Measurements from ENCODE around the gene GLT6D1.

Gene GLT6D1

DNA sequence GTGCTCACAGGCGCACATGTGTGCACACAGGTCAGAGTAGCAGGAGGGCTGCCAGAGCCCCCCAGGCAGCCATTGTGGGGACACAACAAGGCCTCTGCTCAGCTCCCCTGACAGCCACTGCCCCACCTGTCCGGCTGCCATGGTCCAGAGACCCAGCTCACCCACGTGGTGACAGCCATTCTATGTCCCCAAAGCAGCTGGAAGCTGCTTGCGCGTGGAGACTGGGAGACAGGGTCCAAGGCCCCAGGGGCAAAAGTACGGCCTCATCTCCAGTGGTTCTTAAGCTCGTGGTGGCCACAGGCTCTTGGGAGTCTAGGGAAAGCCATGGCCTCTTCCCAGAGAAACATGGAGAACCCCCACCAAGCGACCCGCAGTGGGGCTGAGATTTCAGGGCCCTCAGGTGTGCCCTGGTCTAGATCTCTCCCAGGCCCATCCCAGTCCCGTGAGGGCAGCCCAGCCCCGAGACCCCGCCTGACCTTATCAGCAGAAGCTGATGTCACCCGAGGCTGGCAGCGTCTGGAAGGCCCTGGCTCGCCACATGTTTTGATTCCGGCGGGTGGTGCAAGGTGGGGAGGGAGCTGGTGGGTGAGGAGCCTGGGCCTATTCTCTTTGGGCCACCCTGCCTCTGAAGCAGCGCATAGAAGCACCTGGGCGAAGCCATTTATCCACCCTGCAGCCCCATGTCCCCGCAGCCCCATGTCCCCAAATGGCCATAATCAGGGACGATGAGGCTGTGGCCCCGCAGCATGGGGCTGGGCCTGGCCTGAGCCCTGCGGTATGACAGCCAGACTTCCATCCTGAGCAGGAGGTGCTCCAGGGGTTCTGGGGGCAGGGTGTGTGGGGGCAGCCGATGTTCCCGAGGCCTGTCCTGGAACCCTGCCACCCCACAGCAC is 31.7 kb downstream of the GLT6D1 start:
- no peak for DNase-seq (ENCODE audit: low read depth in 1 of 2, low spot score in 1 of 2)
- in situ Hi-C loops (cut with HindIII; ENCODE audit: low pct_unique_long_range_greater_than_20kb, low sequenced_read_pairs): no loop called here
- TF ChIP-seq JUND (IDR thresholded peaks at IDR 0.05; ENCODE audit: low read depth): no peak

DNA sequence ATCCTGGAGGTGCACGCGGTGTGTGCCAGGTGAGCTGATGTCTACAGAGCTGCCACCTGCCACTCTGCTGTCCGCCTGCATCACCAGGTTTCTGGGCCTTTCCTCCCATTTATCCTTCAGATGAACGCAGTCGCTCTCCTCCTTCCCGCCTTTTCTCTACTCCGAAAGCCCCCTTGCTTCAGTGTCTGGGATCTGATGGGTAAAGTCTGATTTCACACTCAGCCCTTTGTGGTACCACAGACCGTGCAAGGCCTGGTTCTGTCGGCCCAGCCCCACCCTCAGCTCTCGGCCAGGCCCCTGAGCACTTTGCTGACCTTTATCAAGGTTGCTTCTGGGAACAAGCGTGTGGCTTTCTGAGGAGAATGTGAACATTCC is 32.5 kb downstream of the GLT6D1 start:
- DNase-seq (ENCODE audit: low read depth in 1 of 2, low spot score in 1 of 2): no peak
- in situ Hi-C loops (cut with HindIII; ENCODE audit: low pct_unique_long_range_greater_than_20kb, low sequenced_read_pairs): no loop called here
- TF ChIP-seq JUND (IDR thresholded peaks at IDR 0.05; ENCODE audit: low read depth): no peak

DNA sequence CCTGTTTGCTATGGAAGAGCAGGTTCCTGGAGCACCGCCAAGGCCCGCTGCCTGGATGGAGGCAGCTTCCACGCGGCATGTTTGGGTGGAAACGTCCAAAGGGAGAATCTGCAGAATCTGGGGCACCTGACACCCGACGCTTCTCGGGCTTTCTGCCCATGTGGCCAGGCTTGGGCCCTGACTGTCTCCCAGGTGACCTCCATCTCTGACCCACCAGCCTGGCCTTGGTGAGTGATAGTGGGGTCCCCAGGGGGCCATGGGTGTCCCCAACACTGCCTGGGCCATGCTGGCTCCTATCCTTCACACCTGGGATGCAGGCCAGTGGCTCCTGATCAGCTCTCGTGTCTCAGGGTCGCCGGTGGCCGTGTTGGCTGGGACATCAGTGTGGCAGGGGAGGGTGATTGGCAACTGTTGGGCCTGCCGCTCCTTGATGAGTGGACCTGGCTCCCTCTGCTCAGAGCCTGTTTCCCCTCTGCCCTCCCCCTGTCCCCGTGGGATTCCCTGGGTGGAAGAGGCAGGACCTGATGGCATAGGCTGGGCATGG is 34.0 kb downstream of the GLT6D1 start:
- TF ChIP-seq JUND (IDR thresholded peaks at IDR 0.05; ENCODE audit: low read depth): no peak
- in situ Hi-C loops (cut with HindIII; ENCODE audit: low pct_unique_long_range_greater_than_20kb, low sequenced_read_pairs): no loop called here
- no peak for DNase-seq (ENCODE audit: low read depth in 1 of 2, low spot score in 1 of 2)

DNA sequence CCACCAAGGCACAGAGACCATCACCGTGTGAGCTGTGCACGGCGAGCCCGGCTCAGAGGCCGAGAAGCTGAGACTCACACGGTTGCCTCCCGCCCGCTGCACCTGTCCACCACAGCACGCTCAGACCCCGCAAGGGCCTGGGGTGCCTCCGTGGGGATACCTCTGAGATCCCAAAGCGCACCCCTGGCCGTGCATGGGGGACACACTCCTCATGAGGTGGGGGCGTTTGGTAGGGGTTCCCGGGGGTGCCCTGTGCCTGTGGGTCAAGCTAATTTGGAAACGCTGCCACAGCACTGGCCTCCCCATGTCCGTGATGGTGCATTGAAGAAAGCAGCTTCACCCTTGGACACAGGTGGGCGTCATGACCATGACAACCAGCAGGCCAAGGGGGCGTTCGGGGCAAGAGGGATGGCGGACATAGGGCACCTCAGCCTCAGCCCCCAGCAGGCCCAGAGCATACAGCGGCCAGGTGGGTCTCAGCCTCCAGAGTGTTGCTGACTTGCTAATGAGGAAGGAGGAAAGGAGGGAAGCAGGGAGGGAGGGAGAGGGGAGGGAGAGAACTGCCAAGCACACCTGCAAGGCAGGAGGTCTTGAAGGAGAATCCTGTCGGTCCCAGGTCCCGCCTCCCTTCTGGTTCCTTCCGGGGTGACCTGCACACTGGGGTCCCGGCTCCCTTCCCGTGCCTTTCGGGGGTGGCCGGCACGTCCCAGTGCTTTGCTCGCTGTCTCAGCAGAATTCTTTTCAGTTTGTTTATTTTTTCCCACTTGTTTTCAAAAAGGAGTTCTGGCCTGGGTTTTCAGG is 34.7 kb downstream of the GLT6D1 start:
- no peak for TF ChIP-seq JUND (IDR thresholded peaks at IDR 0.05; ENCODE audit: low read depth)
- DNase-seq (ENCODE audit: low read depth in 1 of 2, low spot score in 1 of 2): no peak
- in situ Hi-C loops (cut with HindIII; ENCODE audit: low pct_unique_long_range_greater_than_20kb, low sequenced_read_pairs): no loop called here

DNA sequence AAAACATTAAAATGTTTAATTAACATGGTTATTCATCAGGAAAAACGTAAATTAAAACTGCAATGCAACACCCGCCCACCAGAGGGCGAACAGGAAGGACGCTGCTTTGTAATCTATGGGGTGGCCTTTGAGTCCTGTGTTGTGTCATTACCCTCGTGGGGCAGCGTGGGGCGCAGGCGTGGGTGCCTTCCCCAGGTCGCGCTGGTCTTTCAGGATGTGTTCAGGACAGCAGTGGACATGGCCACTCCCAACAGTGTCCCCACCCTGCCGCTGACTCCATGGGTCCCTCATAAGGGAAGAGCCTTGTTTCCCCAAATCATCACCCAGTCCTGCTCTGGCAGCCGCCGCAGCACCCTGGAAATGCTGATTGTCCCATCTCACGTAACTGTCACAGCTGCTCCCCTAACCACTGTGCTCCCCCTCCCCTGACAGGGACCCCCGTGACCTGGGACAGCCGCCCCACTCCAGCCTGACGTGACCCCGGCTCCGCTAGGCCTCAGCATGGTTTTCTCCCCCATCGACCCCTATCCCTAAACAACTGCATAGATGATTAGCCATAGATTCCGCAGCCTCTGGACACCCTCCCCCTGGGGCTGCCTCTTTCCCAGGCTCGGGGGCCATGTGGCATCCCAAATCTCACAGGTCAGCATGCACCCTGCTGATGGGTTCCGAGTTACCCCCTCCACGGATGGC is 36.4 kb downstream of the GLT6D1 start:
- TF ChIP-seq JUND (IDR thresholded peaks at IDR 0.05; ENCODE audit: low read depth): no peak
- DNase-seq (ENCODE audit: low read depth in 1 of 2, low spot score in 1 of 2): peak; percentile 67 to 70
- in situ Hi-C loops (cut with HindIII; ENCODE audit: low pct_unique_long_range_greater_than_20kb, low sequenced_read_pairs): no loop called here

DNA sequence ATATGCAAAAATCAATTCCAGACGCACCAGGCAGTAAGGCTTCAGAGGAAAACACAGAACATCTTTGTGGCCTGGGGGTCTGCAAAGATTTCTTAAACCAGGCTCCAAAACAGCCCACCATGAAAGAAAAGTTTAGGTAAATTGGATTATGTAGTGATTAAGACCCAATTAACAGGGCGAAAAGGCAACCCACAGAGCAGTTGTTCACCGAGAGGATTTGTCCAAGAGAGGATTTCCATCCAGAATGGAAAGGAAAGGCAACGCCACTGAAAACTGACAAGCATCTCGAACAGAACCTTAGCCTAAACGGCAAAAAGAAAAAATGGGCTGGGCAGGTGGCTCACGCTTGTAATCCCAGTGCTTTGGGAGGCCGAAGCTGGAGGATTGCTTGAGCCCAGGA is 37.4 kb downstream of the GLT6D1 start:
- in situ Hi-C loops (cut with HindIII; ENCODE audit: low pct_unique_long_range_greater_than_20kb, low sequenced_read_pairs): no loop called here
- no peak for TF ChIP-seq JUND (IDR thresholded peaks at IDR 0.05; ENCODE audit: low read depth)
- no peak for DNase-seq (ENCODE audit: low read depth in 1 of 2, low spot score in 1 of 2)

DNA sequence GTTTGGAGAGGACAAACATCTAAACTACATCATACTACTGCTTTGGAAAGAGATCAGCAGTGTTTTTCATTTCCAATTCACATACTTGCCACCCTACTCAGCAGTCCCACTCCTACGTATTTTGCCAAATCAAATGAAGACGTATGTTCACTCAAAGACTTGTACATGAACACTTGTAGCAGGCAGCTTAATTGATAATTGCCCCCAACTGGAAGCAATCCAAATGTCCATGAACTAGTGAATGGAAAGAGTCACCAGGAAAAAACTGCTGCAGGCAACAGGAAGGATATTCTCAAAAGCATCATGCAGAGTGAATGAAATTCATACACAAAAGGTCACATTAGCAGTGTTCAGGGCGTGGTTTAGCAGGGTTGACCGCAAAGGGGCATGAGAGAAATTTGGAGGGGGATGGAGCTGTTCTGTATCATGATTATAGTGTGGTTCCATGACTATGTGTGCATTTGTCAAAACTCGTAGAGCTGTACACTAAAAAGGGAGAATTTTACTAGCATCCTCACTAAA is 39.0 kb downstream of the GLT6D1 start:
- TF ChIP-seq JUND (IDR thresholded peaks at IDR 0.05; ENCODE audit: low read depth): no peak
- no peak for DNase-seq (ENCODE audit: low read depth in 1 of 2, low spot score in 1 of 2)
- in situ Hi-C loops (cut with HindIII; ENCODE audit: low pct_unique_long_range_greater_than_20kb, low sequenced_read_pairs): no loop called here

DNA sequence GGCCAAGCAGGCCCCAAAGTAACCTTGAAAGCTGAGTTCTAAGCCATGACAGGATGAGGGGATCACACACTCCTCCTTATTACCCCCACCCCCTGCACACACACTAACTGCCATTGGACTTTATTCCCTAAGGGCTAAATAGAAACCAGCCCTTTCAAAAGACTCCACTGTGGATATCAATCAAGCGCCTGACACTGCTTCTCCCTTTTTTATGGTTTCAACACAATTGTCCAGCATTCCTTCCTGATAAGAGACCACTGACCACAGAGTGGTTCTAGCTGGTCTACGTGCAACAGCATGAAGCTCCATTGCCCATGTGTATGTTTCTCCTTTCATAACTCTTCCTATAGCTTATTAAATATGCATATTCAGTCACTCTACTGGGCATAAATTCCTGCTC is 43.1 kb downstream of the GLT6D1 start:
- DNase-seq (ENCODE audit: low read depth in 1 of 2, low spot score in 1 of 2): no peak
- no peak for TF ChIP-seq JUND (IDR thresholded peaks at IDR 0.05; ENCODE audit: low read depth)
- in situ Hi-C loops (cut with HindIII; ENCODE audit: low pct_unique_long_range_greater_than_20kb, low sequenced_read_pairs): no loop called here

DNA sequence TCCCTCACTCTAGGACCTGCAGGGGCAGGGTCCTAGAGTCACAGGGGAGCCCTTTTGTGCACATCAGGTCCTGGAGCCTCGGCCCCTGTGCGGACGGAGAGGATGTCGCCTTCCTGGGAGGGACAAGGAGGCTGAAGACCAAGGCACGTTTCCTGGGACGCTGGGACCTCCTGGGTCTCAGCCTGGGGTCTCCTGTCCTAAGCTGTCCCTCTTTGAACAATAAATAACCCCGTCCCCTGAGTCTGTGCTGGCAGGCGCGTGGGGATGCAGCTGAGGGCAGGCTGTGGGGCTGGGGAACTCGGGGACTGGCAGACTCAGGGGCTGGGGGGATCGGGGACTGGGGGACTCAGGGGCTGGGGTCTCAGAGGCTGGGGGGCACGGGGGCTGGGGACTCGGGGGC is 46.7 kb downstream of the GLT6D1 start:
- TF ChIP-seq JUND (IDR thresholded peaks at IDR 0.05; ENCODE audit: low read depth): no peak
- DNase-seq (ENCODE audit: low read depth in 1 of 2, low spot score in 1 of 2): no peak
- in situ Hi-C loops (cut with HindIII; ENCODE audit: low pct_unique_long_range_greater_than_20kb, low sequenced_read_pairs): no loop called here

DNA sequence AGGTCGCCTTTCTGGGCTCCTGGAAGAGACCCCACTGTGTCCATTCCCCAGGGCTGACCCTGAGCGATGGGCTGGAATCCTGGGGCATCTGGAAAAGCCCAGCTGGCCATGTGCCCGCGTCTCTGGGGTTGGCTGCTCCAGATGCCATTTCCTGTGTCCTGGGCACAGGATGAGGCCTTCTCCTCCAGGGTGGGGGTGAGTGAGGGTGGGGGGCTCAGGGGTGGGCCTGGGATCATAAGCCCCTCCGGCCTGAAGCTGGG is 47.1 kb downstream of the GLT6D1 start:
- in situ Hi-C loops (cut with HindIII; ENCODE audit: low pct_unique_long_range_greater_than_20kb, low sequenced_read_pairs): no loop called here
- TF ChIP-seq JUND (IDR thresholded peaks at IDR 0.05; ENCODE audit: low read depth): no peak
- DNase-seq (ENCODE audit: low read depth in 1 of 2, low spot score in 1 of 2): no peak

DNA sequence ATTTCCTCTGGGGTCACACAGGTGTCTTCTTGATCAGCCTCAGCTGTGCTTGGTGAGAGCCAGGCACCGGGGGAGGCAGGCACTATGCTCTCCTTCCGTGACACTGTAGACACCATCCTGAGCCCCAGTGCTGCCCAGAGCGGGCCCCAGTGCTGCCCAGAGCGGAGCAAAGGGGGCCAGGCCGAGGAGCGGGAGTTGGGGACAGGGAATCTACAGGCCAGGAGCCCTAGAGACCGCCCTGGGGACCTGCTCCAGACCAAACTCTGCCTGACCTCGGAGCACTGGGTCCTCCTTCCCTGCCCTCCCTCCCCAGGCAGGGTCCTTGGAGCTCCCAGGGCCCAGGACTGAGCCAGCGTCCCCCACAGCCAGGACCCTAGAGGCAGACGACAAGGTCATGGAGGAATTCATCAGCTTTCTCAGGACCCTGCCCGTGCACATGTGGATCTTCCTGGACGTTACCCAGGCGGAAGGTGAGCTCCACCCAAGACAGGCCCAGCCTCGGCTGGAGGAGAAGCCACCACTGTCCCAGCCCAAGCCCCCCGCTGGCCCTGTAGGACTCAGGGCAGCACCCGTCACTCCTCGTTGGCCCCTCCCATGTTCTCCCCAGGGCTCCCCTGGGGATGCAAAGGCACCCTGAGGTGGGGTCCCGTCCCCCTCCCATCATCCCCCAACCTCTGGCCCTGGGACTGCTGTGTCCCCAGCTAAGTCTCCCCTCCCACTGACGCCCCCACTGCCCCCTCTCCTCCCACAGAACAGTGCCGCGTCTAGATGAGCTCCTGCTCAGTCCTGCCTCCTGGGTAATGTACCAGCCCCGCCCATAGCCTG is 47.6 kb downstream of the GLT6D1 start:
- no peak for DNase-seq (ENCODE audit: low read depth in 1 of 2, low spot score in 1 of 2)
- in situ Hi-C loops (cut with HindIII; ENCODE audit: low pct_unique_long_range_greater_than_20kb, low sequenced_read_pairs): no loop called here

More for the DNA sequence above, 47.6 kb downstream of the GLT6D1 start:
- no peak for TF ChIP-seq JUND (IDR thresholded peaks at IDR 0.05; ENCODE audit: low read depth)

Measured in T47D (cell line).